ENCODE data around the gene UBXN1.

DNA sequence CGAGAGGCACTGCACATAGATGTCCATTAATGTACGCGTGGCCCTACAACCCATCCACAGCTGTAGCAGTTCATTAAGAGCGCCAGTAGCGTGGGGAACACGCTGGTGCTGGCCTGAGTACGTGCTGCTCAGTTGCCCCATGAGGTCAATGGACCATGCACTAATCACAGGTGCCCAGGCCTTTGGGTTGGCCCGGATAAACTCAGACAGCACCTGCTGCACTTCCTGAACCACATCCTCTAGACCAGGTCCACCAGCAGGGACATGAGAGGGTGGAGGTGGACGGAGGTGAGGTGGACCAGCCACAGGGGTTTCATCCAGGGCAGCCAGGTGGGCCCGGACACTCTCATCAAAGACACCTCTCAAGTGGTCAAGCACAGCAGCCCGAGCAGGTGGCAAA lies 29.4 kb downstream of the UBXN1 start:
- TF ChIP-seq CTCF (IDR thresholded peaks at IDR 0.05) (no peak), ELF4 (CRISPR knock-in tag; IDR thresholded peaks at IDR 0.05; ENCODE audit: low read depth) (no peak), MAX (CRISPR knock-in tag; IDR thresholded peaks at IDR 0.05) (no peak), FOXP1 (CRISPR knock-in tag; IDR thresholded peaks at IDR 0.05; ENCODE audit: borderline replicate concordance) (no peak), STAT6 (CRISPR knock-in tag; conservative IDR thresholded peaks at IDR 0.05; ENCODE audit: low read depth) (no peak), FOXJ3 (CRISPR knock-in tag; IDR thresholded peaks at IDR 0.05; ENCODE audit: borderline replicate concordance) (no peak), USF1 (CRISPR knock-in tag; IDR thresholded peaks at IDR 0.05) (no peak)
